Left renal cortex interstitium (tissue), 4 donors: ENCODE results near the gene CFAP46. TPM values are rescaled to one million over a fixed set of nuclear protein-coding genes. Genes with fewer than 3 reads are reported as not detected.

Experiments
- DNase-seq, 4 donors: peaks; one replicate each; pipeline ENCODE4 v3.0.0-alpha.2; 2013; ENCODE audit warnings: low read depth in 4 of 4, low spot score in 2 of 4, missing footprints in 1 of 4
- polyA plus RNA-seq, 4 donors: library from polyadenylated mRNA; unstranded; fragments of 120-200 nt; gene quantifications; one replicate each; pipeline ENCODE4 v1.2.1, GENCODE V29; 2013; ENCODE audit not compliant: insufficient read length in 4 of 4

The CFAP46 gene
- polyA plus RNA-seq, 4 donors, result 6.2 to 12.3 (median 9.4) TPM

DNA sequence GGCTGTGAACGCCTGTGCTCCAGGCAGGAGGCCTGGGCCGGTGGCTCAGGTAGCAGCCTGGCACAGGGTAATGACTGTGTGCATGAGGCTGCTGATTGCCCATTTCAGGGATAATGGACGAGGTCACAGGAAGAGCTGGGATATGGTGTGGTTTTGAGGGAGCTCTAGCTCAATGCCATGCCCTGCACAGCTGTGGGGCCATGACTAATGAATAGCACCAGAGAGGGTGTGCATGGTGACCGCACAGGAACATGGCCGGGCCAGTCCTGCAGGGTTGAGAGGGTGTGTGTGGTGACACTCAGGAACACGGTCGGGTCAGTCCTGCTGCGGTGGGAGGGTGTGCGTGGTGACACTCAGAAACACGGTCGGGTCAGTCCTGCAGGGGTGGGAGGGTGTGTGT, 178.3 kb downstream of the CFAP46 start:
- no peak for DNase-seq

DNA sequence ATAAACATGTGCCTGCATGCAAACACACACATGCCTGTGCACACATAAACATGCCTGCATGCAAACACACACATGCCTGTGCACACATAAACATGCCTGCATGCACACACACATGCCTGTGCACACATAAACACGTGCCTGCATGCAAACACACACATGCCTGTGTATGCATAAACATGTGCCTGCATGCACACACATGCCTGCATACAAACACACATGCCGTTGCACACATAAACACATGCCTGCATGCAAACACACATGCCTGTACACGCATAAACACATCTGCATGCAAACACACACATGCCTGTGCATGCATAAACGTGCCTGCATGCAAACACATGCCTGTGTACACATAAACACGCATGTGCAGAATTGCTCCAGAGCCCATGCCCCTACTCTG, 178.8 kb downstream of the CFAP46 start:
- DNase-seq, result no peak

DNA sequence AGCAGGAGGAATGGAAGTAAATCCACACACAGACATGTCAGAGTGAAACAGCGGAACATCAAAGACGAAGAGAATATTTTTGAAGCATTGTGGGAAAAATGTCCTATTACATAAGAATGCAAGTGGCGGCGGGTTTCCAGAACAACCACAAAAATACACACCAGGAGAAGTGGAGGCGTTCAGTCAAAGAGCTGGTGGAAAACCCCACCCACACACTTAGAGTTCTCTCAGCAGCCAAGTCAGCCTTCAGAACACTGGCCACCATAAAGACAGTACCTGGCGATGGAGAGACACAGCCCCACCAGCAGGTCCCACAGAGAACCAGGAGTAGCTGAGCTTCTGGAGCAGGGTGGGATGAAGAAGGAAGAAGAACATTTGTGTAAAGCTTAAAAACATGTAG, 180.1 kb downstream of the CFAP46 start:
- no peak for DNase-seq

DNA sequence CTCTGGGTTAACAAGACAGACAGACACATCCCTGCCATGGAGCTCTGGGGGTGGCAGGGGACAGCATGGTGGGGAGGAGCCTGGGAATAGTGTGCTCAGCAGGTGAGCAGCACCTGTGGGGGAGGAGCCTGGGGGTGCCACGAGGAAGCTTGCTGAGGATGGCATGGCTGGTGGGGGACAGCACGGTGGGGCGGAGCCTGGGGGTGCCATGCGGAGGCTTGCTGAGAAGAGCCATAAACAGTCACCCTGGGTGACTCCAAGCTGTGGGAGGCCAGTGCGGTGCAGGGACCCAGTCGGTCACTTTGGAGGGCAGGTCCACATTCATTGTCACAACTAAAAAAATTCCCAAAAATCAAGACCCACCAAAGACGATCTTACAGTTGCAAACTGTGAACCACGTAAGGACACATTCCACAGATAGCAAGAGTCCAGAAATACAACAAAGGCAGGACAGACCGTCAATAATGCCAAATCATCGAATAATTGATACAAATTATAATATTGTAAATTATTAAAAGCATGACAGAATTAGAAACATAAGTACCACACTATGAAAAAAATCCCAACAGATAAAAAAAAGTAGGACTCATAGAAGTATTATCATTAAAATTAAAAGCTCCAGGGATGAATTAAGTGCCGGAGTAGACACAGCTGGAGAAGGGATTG, 180.8 kb downstream of the CFAP46 start:
- no peak for DNase-seq

DNA sequence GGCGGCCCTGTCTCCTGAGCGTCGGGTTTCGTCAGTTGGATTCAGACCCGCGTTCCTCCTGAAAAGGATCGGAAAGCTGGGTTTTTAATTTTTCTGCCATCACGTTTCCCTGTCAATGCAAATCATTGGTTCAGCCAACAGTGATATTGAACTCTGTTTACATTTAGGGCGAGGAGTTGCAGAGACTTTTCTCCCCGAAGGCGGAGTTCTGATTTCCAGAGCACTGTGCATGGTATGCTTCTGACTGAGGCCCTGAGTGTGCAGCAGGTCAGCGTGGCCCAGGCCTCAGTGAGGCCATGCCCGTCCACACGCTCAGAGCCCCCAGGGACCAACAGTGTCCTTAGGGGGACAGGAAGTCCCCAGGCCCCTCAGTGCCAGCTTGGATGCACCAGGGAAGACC, 183.5 kb downstream of the CFAP46 start:
- DNase-seq, result no peak

Other genes with a start within 250 kb of the CFAP46 start
- gene NKX6-2, start 156.4 kb downstream of the CFAP46 start, polyA plus RNA-seq, result 10 to 100 TPM in 1 of 4 donors, 1 to 10 TPM in 3; 5.7 to 10.3 (median 8.3) TPM
- gene ADGRA1, start 145.4 kb upstream of the CFAP46 start, polyA plus RNA-seq, result 1 to 10 TPM; 1.4 to 1.6 (median 1.6) TPM
- gene KNDC1, start 217.6 kb upstream of the CFAP46 start, polyA plus RNA-seq, result 10 to 100 TPM in 2 of 4 donors, 1 to 10 TPM in 2; 4.5 to 11.4 (median 8.2) TPM